Stimulated activated memory B cell treated with anti-CD40 and anti-IgM and Interleukin-4, amounts not matched to agents 10 μg/mL and 1 μg/mL and 100 μg/mL, for 72 hours (primary cell): ENCODE measurements around the gene SAGE1.

Experiments
- ATAC-seq: fragments of 150-1000 bp; cut with Tn5 transposase; 2 replicates; pipeline ENCODE4 v1.10.0; 2021
- H3K27ac Mint-ChIP-seq: one replicate; pipeline ENCODE4 v1.8.0; 2022; ENCODE audit warnings: mild to moderate bottlenecking, mixed read lengths
- H3K27me3 Mint-ChIP-seq: one replicate; pipeline ENCODE4 v1.8.0; 2022; ENCODE audit warnings: mixed read lengths
- H3K36me3 Mint-ChIP-seq: one replicate; pipeline ENCODE4 v1.8.0; 2022; ENCODE audit warnings: mixed read lengths
- H3K4me1 Mint-ChIP-seq: one replicate; pipeline ENCODE4 v1.8.0; 2022; ENCODE audit warnings: mixed read lengths
- H3K4me3 Mint-ChIP-seq: one replicate; pipeline ENCODE4 v1.8.0; 2022; ENCODE audit warnings: mild to moderate bottlenecking, moderate library complexity, mixed read lengths
- H3K9me3 Mint-ChIP-seq: one replicate; pipeline ENCODE4 v1.8.0; 2022; ENCODE audit warnings: mixed read lengths

Gene SAGE1

GRCh38 chrX:135944486-135944885, 51.0 kb downstream of the SAGE1 start:
- Mint-ChIP-seq H3K36me3 (peaks cover 25% of the 10 kb centered on the region), H3K27me3 (no peaks in the 10 kb centered on the region), H3K4me1 (no peaks in the 10 kb centered on the region), H3K4me3 (no peak overlapping the region), H3K27ac (no peak overlapping the region), H3K9me3 (peaks cover 2% of the 10 kb centered on the region)
- ATAC-seq, result no peak

DNA sequence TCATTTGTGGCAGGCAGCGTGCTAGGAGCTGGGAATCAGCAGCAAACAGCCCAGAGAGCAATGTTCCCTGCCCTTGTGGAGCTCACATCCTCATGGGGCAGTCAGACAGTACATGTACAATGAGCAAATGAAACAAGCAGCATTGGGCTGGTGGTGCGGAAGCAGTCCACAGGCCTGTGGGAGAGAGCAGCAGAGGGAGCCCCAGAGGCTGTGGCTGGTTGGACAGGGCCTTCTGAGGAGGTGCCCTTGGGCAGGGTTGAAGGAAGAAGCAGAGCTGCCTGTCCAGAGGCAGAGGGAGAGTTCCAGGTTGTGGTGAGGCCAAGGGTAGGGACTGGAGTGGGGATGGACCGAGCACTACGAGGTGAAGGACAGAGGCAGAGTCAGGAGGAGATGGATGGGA, 57.8 kb downstream of the SAGE1 start:
- Mint-ChIP-seq H3K27ac (no peak overlapping the region), H3K36me3 (peaks cover 12% of the 10 kb centered on the region), H3K9me3 (no peaks in the 10 kb centered on the region), H3K27me3 (no peaks in the 10 kb centered on the region), H3K4me1 (no peaks in the 10 kb centered on the region), H3K4me3 (no peak overlapping the region)
- no peak for ATAC-seq
